ENCODE data around the gene TMEM201.

The TMEM201 gene

DNA sequence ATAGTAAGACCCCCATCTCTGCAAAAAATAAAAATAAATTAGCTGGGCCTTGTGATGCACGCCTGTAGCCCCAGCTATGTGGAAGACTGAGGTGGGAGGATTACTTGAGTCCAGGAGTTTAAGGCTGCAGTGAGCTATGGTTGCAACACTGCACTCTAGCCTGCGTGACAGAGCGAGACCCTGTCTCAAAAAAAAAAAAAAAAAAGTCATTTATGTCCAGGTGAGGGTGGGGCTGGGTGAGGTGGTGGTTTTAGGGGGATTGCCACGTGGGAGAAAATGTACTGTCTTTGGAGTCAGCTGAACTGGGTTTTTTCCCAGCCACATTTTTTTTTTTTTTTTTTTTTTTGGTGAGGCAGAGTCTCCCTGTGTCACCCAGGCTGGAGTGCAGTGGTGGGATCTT lies 69.5 kb downstream of the TMEM201 start:
- H3K27ac ChIP-seq = no peak overlapping the region
- TF ChIP-seq ZFX (IDR thresholded peaks at IDR 0.05; ENCODE audit: borderline replicate concordance) = no peak
- TF ChIP-seq, protein P1, sequence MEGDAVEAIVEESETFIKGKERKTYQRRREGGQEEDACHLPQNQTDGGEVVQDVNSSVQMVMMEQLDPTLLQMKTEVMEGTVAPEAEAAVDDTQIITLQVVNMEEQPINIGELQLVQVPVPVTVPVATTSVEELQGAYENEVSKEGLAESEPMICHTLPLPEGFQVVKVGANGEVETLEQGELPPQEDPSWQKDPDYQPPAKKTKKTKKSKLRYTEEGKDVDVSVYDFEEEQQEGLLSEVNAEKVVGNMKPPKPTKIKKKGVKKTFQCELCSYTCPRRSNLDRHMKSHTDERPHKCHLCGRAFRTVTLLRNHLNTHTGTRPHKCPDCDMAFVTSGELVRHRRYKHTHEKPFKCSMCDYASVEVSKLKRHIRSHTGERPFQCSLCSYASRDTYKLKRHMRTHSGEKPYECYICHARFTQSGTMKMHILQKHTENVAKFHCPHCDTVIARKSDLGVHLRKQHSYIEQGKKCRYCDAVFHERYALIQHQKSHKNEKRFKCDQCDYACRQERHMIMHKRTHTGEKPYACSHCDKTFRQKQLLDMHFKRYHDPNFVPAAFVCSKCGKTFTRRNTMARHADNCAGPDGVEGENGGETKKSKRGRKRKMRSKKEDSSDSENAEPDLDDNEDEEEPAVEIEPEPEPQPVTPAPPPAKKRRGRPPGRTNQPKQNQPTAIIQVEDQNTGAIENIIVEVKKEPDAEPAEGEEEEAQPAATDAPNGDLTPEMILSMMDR (IDR thresholded peaks at IDR 0.05) = no peak

DNA sequence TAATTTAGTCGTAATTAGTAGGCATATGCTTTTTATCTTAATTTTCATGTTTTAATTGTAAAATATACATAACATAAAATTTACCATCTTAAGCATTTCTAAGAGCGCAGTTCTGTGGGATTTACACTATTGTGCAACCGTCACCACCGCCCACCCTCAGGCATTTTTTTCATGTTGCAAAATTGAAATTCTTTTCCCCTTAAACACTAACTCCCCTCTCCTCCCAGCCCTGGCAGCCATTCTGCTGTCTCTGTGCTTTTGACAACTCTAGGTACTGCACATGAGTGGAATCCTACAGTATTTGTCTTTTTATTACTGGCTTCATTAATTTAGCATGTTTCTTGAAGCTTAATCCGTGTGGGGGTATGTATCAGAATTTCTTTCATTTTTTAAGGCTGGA lies 70.6 kb downstream of the TMEM201 start:
- TF ChIP-seq ZFX (IDR thresholded peaks at IDR 0.05; ENCODE audit: borderline replicate concordance) = no peak
- TF ChIP-seq, protein P1 (IDR thresholded peaks at IDR 0.05) = no peak
- no peak overlapping the region for H3K27ac ChIP-seq

DNA sequence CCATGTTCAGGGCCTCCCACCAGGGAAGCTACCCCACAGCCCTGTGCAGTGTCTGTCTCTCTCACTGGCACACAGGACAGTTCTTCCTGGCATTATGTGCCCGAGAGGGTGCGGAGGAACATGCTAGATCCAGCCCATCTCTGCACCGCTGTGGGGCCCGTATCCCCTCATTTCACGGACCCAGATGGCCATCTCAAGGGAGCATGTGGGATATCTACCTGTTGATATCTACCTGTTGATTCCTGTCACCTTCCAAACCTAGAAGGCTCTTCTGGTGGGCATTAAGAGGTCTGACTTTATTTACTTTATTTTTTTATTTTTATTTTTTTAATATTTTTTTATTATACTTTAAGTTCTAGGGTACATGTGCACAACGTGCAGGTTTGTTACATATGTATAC lies 74.5 kb downstream of the TMEM201 start:
- TF ChIP-seq, protein P1 (IDR thresholded peaks at IDR 0.05) = no peak
- TF ChIP-seq ZFX (IDR thresholded peaks at IDR 0.05; ENCODE audit: borderline replicate concordance) = no peak
- H3K27ac ChIP-seq = no peak overlapping the region

Data from 22Rv1 (cell line).